Fibroblast of lung (primary cell): ENCODE data around the gene TIAM1. TPM values are rescaled to one million over a fixed set of nuclear protein-coding genes. Genes with fewer than 3 reads are reported as not detected.
A peak's percentile ranks its signal among the peaks of the same experiment; 100 is the strongest.

Experiments used
- DNase-seq, 2 donors: peaks; one replicate each; pipeline versions ENCODE4 v3.0.0 to v3.0.0-alpha.2; 2010; ENCODE audit warnings: low read depth in 2 of 2
- H2AFZ ChIP-seq: 2 replicates; pipeline ENCODE4 v1.5.1; 2012; ENCODE audit warnings: low read length, control low read depth, inconsistent platforms
- H3K27ac ChIP-seq: 2 replicates; pipeline ENCODE4 v1.5.1; 2011; ENCODE audit warnings: low read length, control low read depth; ENCODE audit not compliant: insufficient read depth
- H3K27me3 ChIP-seq: 2 replicates; pipeline ENCODE4 v1.5.1; 2011; ENCODE audit warnings: mild to moderate bottlenecking, low read length; ENCODE audit not compliant: control insufficient read depth, insufficient read depth
- H3K36me3 ChIP-seq: 2 replicates; pipeline ENCODE4 v1.5.1; 2011; ENCODE audit warnings: low read length; ENCODE audit not compliant: control insufficient read depth, insufficient read depth
- H3K4me1 ChIP-seq: 2 replicates; pipeline ENCODE4 v1.5.1; 2011; ENCODE audit warnings: low read length; ENCODE audit not compliant: control insufficient read depth, insufficient read depth; ENCODE audit errors: extremely low read depth
- H3K4me2 ChIP-seq: 2 replicates; pipeline ENCODE4 v1.5.1; 2011; ENCODE audit warnings: low read length, control low read depth; ENCODE audit not compliant: insufficient read depth; ENCODE audit errors: extremely low read depth
- H3K4me3 ChIP-seq, 4 experiments: fragments of 200-600 bp in 1 of 4; sonication (generic) in 1 of 4; replicated peaks in 1 of 4; 2 replicates each; pipeline ENCODE4 v1.5.1; 2011 to 2016; ENCODE audit warnings: low read length in 4 of 4, low read depth in 3 of 4, mild to moderate bottlenecking in 3 of 4, control low read depth in 2 of 4, inconsistent platforms in 1 of 4, mixed read lengths in 1 of 4; ENCODE audit not compliant: insufficient read depth in 1 of 4; ENCODE audit errors: control extremely low read depth in 1 of 4
- H3K79me2 ChIP-seq: 2 replicates; pipeline ENCODE4 v1.5.1; 2012; ENCODE audit warnings: mild to moderate bottlenecking, low read length, inconsistent platforms; ENCODE audit not compliant: control insufficient read depth, insufficient read depth
- H3K9ac ChIP-seq: 2 replicates; pipeline ENCODE4 v1.5.1; 2011; ENCODE audit warnings: mild to moderate bottlenecking, low read length, control low read depth; ENCODE audit not compliant: insufficient read depth
- H3K9me3 ChIP-seq: 2 replicates; pipeline ENCODE4 v1.5.1; 2012; ENCODE audit warnings: low read depth, low read length; ENCODE audit not compliant: control insufficient read depth, insufficient read depth
- H4K20me1 ChIP-seq: 2 replicates; pipeline ENCODE4 v1.5.1; 2011; ENCODE audit warnings: low read length; ENCODE audit not compliant: control insufficient read depth, insufficient read depth; ENCODE audit errors: extremely low read depth
- EZH2 ChIP-seq: IDR thresholded peaks from 2 replicates; pipeline ENCODE4 v1.5.1; 2012; ENCODE audit warnings: low read length, control low read depth, mild to moderate bottlenecking; ENCODE audit errors: missing control alignments
- polyA plus RNA-seq, 2 donors: library from polyadenylated mRNA; depleted of rRNA in 1 of 2; stranded (reverse) in 1 of 2; unstranded in 1 of 2; fragments of >200 nt; gene quantifications; 2 replicates each; pipeline ENCODE4 v1.2.1, GENCODE V29; 2011 to 2012; ENCODE audit warnings: missing spikeins in 1 of 2
- total RNA-seq: library from RNA; depleted of rRNA; stranded (reverse); fragments of >200 nt; gene quantifications from 2 replicates; pipeline ENCODE4 v1.2.1, GENCODE V29; 2014
- TF ChIP-seq, protein P1 (sequence below), 2 donors: IDR thresholded peaks in 1 of 2; conservative IDR thresholded peaks in 1 of 2; 1 replicate in 1 of 2; 2 replicates in 1 of 2; pipeline ENCODE4 v1.5.1; 2011 to 2012; ENCODE audit warnings: low read length in 2 of 2, control low read depth in 1 of 2, inconsistent platforms in 1 of 2, low read depth in 1 of 2, mild to moderate bottlenecking in 1 of 2

Gene TIAM1
- total and polyA plus RNA-seq, 2 donors (not counting 1 experiment from before 2014, with no cell fraction given): under 0.01 to 0.52 TPM

DNA sequence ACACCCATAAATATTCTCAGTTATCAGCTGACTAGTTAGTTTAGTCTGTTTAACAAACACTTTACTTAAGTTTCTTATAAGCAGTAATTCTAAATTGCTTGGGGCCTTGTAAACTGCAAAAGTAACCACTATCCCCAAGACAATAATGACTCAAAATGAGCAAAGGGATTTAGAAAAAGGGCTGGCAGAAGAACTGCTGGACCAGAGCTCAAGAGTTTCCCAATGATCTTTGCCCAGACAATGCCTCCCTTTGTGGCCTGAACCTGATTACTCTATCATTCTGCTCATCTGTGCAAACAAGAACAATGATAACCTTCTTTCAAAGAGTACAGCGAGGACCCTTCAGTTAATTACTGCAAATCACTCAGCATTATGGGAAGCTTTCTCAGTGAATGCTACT is 123.5 kb downstream of the TIAM1 start:
- Histone ChIP-seq H3K79me2 (no peaks in the 10 kb centered on the region), H3K4me3 (no peak overlapping the region), H3K4me2 (no peak overlapping the region), H2AFZ (no peak overlapping the region), H3K4me1 (no peaks in the 10 kb centered on the region), H3K27me3 (no peaks in the 10 kb centered on the region), H3K36me3 (no peaks in the 10 kb centered on the region), H3K27ac (no peak overlapping the region), H4K20me1 (no peaks in the 10 kb centered on the region), H3K9ac (no peak overlapping the region), H3K9me3 (no peaks in the 10 kb centered on the region)
- DNase-seq: peak; percentile 20 to 26
- TF ChIP-seq, protein P1, sequence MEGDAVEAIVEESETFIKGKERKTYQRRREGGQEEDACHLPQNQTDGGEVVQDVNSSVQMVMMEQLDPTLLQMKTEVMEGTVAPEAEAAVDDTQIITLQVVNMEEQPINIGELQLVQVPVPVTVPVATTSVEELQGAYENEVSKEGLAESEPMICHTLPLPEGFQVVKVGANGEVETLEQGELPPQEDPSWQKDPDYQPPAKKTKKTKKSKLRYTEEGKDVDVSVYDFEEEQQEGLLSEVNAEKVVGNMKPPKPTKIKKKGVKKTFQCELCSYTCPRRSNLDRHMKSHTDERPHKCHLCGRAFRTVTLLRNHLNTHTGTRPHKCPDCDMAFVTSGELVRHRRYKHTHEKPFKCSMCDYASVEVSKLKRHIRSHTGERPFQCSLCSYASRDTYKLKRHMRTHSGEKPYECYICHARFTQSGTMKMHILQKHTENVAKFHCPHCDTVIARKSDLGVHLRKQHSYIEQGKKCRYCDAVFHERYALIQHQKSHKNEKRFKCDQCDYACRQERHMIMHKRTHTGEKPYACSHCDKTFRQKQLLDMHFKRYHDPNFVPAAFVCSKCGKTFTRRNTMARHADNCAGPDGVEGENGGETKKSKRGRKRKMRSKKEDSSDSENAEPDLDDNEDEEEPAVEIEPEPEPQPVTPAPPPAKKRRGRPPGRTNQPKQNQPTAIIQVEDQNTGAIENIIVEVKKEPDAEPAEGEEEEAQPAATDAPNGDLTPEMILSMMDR (conservative IDR thresholded peaks at IDR 0.05 in 1 of 2, IDR thresholded peaks at IDR 0.05 in 1 of 2; ENCODE audit: low read depth in 1 of 2, low read length in 2 of 2): no peak
- TF ChIP-seq EZH2: no peak

DNA sequence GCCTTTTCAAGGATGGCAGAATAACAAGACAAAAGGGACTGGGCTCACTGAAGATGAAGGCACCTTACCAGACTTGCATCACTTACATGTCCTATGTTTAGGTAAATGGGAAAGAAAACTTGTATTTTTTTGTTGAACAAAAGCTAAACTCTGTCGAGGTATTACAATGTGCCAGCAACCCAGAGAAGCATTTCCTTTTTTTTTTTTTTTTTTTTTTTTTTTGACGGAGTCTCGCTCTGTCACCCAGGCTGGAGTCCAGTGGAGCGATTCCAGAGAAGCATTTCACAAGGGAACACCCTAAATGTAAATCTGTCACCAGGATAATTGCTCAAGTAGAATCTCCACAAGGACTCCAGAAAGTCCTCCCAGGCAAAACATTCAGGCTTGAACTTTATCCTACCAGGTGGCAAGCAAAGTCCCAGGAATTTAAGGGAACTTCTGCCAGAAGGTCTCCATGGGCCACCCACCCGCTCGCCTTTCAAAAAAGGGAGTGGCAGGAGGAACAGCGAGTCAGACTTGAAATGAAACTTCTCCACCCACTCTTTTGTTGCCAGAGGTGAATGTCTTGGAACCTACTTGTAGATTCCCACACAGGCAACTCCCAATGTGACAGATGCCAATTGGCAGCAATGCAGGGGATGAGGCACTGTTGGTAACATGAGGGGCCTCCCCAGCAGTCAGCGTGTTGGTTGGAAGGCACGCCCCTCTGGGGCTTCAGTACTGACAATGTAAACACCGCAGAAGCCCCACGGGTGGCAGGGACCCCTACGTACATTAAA is 125.0 kb downstream of the TIAM1 start:
- DNase-seq: peak; percentile 72 to 73

DNA sequence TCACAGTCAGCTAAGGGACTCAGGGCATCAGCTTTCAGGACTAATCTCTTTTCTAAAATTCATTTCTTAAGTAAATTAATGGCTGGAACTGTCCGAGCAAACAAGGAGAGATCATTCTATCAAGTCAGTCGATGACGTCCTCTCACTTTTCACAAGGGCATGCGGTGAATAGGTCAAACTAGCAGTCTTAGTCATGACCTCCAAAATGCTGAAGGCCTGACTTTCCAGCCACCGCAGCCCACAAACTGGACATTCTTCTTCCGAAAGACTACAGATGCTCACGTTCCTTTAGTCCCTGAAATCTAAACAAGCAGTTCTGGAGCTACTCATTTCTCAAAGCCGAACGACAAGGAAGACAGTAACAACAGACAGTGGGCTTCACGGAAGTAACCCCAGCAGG is 127.9 kb downstream of the TIAM1 start:
- Histone ChIP-seq H3K27ac (no peak overlapping the region), H3K27me3 (no peaks in the 10 kb centered on the region), H3K9ac (no peak overlapping the region), H3K4me1 (no peaks in the 10 kb centered on the region), H4K20me1 (no peaks in the 10 kb centered on the region), H3K9me3 (no peaks in the 10 kb centered on the region), H3K36me3 (no peaks in the 10 kb centered on the region), H3K79me2 (no peaks in the 10 kb centered on the region), H3K4me3 (no peak overlapping the region), H3K4me2 (no peak overlapping the region), H2AFZ (no peak overlapping the region)
- DNase-seq: peak in 1 of 2 donors; percentile 74
- no peak for TF ChIP-seq EZH2
- TF ChIP-seq, protein P1 (conservative IDR thresholded peaks at IDR 0.05 in 1 of 2, IDR thresholded peaks at IDR 0.05 in 1 of 2; ENCODE audit: low read depth in 1 of 2, low read length in 2 of 2): no peak

More for the DNA sequence above, 125.0 kb downstream of the TIAM1 start:
- Histone ChIP-seq H3K4me1 (no peaks in the 10 kb centered on the region), H3K4me3 (no peak overlapping the region), H3K27ac (no peak overlapping the region), H3K36me3 (no peaks in the 10 kb centered on the region), H3K79me2 (no peaks in the 10 kb centered on the region), H3K4me2 (peak overlapping the region; percentile 21), H3K27me3 (no peaks in the 10 kb centered on the region), H3K9ac (no peak overlapping the region), H2AFZ (no peak overlapping the region), H4K20me1 (no peaks in the 10 kb centered on the region), H3K9me3 (no peaks in the 10 kb centered on the region)
- TF ChIP-seq, protein P1 (conservative IDR thresholded peaks at IDR 0.05 in 1 of 2, IDR thresholded peaks at IDR 0.05 in 1 of 2; ENCODE audit: low read depth in 1 of 2, low read length in 2 of 2): no peak
- no peak for TF ChIP-seq EZH2
